COLO829 (cell line): Measurements from ENCODE around the gene CSF1R.

Experiments
- DNase-seq: peaks from one replicate; pipeline ENCODE4 v3.0.0; 2012; ENCODE audit warnings: low spot score

The CSF1R gene

DNA sequence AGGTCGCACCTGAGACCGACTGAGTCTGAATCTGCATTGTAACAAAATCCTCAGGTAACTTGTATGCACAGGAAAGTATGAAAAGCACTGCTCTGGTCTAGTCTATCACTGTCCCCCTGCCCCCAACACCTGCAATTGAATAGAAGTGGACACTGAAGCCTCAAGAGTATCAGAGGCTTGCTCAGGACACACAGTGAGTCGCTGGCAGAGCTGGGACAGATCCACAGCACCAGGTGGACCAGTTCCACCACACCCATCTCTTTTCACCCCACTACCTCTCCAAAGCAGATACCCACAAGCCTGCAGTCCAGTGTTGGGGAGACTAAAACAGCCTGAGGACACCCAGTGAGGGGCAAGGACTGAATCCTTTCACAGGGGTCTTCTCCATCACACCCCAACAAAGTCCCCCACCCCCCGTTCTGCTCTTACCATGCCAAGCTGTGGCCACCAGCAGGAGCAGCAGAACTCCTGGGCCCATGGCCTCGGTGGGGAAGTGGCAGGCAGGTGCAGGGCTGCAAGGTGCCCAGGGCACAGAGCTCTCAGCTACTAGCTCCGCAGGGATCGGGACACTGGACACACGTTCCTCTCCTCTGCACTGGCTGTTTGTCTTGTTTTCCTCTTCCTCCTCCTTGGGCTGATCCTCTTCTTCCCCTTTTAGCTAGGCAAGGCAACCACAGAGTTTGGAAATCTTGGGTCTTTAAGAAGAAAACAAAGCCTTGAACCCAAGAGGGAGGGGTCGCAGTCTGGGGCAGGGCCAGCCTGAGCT, at the start of gene CSF1R:
Gene CSF1R (minus strand): TSS at position 605 of the 766 bp plus-strand sequence. CDS start 127 bp downstream, at position 478.
- no peak for DNase-seq

DNA sequence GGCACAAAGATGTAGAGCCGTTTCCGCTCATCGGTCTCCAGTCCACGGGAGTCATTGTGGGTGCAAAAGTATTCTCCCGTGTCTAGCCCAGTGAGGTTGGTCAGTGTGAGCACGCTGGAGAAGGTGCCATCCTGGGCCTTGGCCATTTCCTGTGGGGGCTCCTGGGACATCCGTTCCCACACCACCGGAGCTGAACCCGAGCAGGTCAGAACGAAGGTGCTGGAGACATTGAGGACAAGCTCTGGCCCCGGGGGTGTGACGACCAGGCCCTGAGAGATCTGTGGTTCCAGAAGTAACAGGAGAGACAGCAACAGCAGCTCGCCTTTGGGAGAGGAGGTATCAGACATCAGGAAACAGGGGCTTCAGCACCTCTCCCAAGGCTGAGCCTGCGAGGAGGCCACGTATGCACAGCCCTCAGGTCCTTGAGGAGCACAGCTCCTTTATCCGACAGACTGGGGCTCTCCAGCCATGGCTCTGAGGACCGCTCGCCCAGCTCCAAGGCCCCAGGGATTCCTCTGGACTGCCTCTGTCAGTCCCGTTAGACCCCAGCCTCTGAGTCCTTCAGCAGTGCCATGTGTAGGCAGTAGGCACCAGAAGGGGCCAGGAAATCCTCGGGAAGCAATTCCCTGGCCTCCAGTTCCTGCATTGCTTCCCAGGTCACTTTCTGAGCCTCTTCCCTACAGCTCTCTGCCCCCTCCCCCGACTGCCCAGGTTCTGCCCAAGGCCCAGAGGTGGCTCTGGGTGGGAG, 49.4 kb upstream of the CSF1R start:
- DNase-seq, result no peak

DNA sequence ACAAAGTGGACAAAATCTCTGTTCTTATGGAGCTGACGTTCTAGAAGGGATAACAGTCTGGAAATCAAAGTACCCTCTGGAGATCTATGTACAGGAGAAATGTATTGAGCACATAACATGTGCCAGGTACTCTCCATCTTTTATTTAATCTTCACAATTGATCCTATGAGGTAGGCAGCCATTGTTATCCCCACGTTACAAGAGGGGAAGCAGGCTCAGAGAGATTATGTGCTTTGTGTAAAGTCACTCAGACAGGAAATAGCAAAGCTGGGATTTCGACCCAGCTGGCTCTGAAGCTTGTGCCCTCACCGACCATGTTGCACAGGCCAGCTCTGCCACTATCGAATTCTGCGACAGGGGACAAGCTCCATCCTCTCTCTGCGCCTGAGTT, 47.8 kb upstream of the CSF1R start:
- no peak for DNase-seq

DNA sequence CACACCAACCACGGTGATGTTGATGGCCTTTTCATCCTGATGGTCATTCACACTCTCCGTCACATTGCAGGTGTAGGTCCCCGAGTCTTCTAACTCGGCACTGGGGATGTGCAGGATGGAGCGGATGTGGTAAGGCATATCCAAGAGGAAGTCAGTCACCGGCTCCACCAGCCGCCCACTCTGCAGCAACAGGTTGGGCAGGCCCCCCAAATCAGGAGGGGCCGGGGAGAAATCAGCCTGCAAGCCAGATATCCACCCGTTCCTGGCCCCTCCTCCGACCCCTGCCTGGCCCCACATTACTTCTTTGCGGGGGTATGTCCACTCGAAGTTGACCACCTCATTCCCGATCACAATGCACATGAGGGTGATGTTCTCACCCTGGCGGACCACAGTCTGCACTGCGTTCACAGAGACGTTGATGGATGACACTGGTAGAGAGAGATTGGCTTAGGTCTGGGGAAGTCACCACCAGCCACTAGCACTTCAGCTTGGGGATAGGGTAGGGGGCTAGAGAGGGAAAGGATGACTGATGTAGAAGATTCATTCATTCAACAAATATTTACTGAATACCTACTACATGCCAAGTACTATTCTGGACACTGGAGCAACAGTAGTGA, 47.3 kb upstream of the CSF1R start:
- DNase-seq, result no peak

DNA sequence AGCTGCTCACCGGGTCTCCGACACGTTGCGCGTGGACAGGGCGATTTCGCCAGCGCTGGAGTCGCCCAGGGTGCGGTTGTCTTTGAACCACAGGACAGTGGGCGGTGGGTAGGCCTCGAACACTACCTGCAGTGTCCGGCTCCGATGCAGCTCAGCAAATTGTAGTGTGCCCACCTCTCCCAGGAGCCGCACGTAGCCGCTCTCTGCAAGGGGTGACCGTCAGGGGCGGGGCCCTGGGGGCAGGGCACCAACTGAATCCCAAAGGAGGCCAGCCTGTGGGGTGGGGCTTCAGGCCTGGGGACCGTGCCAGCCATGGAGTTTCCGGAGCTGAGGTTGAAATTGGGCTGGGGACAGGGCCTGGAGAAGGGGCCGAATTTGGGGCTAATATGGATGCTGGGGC, 46.4 kb upstream of the CSF1R start:
- DNase-seq, result no peak

DNA sequence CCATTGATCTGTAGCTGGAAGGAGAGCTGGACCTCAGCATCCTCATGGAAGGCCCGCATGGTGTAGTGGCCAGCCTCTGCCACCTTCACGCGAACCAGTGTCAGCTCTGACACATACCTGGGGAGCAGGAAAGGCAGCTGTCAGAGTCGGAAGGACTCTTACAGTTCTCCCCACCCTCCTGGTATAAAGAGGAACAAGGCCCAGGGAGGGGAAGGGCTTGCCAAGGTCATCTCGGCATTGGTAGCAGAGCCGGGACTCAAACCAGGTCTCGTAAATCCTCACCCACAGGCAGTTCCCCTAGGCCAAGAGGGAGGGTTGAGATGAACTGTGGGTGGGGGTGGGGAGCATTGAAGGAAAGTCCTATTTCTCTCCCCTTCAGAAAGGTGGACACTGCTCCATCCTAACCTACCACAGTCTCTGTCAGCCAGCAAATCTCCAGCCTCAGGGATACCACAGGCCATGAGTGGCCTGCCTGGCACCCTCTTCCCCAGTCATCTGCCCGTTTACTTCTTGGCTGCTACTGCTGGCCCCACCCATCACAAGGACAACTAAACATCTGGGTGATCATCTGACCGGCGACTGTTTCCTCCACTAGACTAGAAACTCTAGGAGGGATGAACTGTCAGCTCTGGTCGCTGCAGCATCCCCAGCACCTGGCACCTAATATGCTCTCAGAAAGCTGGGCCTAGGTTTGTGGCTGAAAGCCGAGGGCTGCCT, 45.8 kb upstream of the CSF1R start:
- DNase-seq, result no peak

DNA sequence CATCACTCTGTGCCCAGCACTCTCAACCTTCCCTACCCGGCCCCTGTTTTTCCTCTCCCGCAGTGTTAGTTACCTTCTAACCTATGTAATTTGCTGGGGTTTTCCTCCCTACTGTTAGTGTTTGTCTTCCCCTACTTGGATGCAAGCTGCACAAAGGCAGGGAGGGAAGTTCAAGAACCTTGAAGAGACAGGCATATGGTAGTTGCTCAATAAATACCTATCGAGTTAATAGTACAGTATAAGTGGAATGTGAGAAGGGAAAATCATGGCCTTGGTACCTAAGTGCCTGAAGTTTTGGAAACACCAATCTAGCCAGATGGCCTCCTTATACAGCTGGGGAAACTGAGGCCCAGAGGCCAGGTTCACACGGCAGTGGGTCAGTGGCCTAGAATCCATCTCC, 45.1 kb upstream of the CSF1R start:
- DNase-seq, result no peak

DNA sequence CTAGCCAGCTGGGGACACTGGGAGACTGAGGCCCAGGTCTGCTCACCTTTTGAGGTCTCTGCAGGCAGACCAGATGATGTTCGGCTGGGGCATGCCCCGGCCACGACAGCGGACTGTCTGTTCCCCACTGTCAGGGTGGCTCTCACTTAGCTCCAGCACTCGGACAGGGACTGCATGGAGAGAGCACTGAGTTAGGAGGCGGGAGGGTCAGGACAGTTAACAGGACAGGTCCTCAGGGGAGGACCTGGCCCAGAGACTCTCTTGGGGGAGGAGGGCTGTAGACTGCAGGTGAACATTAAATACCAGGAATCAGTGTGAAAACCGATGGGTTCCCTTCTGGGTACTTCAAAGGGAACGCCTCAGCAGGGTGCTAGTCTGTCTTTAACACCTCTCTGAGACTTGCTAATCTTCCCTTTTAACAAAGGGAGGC, 44.2 kb upstream of the CSF1R start:
- DNase-seq, result no peak

DNA sequence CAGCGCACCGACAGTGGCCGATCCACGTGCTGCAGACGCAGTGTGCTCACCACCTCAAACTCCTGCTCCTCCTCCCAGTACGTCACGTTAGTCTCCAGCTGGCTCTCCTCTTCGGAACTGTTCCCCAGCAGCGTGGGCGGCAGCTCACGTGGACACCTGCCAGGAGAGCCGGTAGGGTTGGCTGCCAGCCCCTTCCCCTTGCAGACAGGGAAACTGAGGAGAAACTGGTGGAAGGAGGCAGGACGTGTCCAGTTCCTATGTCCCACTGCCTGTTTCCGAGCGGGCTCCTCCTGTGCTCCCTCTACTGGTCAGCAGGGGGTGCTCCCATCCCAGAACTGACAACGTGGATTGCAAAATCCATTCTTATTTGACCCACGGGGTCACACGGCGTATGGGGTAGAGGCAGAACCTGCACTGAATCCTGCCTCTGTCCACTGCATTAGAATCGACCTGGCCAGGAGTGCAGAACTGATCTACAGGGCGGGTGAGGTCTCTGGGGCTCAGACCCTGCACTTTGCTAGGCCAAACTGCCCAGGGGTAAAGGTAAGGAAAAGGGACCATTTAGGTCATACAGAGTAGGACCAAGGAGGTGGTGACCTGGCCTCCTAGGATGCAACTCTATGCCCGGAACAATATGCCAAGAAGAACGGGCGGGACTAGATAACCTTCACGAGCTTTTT, 43.6 kb upstream of the CSF1R start:
- peak; percentile 70 for DNase-seq

DNA sequence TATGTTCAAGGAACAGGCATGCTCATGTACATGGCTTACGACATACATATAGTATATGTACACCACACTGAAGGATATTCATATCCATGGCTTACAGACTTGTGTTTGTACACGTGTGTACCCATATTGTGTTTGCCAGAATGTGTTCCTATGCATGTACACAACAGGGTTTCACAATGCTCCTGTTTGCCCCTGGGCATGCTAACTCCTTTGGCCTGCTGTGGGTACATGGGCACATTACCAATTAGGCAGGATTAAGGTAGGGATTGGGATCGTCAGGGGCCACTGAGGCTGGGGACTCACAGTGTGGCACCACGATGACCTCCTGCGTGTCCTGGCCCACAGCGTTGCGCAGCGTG, 43.1 kb upstream of the CSF1R start:
- no peak for DNase-seq

DNA sequence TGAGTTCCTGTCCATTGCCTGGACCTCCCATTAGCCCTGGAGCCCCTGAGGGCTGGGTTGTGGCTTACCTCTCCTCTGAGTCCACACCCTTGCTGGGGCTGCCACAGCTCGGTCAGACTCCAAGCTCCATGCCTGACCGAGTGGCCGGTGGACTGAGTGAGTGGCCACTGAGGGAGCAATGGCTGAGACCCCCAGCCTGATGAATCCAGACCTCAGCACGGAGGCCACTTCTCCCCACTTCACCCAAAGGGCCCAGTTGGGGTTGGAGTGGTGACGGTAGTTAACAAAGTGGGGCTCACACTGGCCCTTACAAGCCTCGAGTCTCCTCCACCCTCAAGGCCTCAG, 40.5 kb upstream of the CSF1R start:
- DNase-seq, result no peak

DNA sequence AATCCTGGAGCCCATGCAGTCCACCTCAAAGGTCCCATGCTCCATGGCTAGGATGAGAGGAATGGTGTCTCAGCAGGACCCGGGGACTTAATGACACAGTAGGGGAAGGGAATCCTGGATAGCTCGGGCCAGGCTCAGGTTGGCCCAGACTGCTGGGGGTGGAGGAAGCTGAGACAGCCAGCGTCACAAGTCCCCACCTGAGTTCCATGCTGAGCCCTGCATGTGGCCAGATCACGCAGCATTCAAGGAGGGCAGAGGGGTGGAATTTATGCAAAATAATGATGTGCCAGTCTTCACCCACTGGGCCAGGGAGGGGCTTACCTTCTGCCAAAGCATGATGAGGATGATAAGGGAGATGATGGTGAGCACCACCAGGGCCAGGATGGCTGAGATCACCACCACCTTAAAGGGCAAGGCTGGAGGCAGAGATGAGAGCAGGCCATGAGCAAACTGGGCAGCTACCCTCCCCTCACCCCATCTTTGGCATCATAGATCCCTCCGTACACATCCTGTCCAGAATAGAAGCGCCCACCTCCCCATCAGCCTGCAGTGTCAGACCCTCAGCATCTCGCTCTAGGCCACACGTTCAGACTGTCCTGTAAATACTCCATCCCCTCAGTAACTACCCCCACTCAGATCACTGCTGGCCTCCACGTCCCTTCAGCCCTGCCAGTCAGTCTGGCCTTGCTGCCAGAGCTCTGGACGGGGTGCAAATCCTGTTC, 40.0 kb upstream of the CSF1R start:
- no peak for DNase-seq

DNA sequence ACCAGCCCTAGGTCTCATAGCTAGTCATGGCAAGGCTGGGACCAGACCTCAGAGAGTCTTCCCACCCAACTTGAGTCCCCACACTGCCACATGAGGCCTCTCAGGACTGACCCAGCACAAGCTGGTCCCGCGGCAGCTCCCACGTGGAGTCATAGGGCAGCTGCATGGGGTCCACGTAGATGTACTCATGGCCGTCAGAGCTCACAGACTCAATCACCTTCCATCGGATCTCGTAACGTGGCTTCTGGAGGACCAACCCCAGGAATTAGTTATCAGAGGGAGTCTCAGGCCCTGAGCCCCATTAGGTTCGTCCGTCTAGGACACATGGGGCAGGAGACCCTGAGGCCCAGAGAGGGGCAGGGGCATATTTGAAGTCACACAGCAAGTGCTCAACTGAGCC, 39.0 kb upstream of the CSF1R start:
- DNase-seq, result no peak

DNA sequence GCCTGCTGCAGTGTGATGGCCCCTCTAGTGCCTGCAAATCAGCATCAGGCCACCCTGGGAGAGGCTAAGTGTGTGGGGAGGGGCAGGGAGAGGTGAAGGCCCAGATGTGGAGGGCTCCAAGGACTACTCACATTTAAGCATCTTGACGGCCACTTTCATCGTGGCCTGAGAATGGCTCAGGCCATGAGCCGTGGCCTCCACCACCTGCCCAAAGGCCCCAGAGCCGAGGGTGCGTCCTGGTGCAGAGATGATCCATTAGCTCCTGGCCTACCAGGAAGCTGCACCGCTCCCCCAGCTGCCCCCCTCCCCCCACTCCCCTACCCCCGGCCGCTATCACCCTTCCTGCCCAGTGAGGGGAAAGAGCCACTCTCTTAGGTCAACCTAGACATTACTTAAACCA, 38.2 kb upstream of the CSF1R start:
- no peak for DNase-seq

DNA sequence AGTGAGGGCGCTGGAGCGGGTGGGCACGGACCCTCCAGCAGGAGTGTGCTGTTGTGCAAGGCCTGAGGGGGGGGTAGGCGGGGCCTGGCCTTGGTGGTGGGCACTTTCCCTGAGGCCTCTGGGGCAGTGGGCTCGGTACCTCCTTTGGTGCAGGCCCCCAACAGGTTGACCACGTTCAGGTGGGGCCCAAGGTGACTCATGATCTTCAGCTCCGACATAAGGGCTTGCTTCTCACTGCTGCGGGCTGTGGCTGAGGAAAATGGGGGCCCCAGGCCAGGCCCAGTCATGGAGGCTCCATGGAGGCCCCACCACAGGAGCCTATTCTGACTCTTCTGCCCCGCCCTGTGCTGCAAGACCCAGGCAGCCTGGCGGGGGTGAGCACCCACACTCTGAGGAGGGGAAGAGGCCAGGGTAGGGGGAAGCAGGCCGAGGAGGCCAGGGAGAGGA, 37.8 kb upstream of the CSF1R start:
- DNase-seq, result no peak

DNA sequence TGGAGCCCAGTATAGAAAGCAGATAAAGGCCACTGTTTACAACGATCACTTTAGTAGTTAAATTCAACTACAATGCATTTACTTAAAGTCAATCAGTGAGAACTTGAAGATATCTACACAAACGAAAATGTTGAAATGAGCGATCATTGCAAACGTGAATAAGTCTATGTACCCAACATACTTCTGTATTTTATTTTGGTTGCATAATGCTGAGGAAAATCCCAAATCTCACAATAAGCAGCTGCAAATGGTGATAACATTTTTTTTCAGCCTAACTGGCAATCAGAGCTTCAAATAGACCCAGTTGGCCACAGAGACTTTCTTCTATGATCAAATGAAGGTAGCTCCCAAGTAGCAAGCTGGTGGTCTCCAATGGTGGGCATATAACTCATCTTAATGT, 37.2 kb upstream of the CSF1R start:
- DNase-seq, result no peak

DNA sequence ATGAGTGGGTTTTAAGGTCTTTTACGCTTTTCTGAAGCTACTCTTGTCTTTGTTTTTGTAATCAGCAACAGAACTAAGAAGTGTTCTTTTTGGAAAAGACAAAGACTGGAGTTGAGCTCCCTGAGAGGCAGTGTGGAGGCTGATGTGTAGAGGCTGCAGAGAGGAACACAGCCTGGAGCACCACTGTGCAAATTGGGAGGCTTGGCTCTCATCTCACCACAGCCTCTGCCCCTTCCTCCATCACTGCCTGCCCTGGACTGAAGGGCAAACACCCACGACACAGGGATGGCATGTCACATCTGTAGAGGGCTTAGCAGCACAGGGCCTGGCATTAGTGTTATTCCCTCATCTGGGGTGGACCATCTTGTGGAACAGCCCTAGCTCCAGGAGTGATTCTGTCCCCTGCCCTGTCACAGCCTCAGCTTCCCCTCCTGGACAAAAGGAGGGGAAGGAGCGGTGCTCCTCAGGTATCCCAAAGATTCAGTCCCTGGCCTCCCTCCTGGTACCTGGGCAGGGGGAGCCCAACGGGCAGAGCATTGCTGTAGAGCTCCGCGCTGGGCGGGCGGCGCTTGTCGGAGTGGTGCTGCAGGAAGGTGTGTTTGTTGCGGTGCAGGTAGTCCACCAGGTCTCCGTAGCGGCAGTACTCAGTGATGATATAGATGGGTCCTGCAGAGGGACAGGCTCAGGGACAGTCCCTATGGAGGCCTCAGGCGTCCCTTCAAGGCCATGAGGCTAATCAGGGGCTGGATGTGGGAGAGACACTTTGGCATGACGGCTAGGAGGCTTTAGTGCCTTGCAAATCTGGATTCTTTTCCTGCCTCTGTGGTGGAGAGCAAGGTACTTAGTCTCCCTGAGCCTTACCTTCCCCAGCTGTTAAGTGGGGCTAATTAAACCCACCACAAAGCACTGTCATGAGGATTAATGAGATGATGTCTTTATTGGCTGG, 36.5 kb upstream of the CSF1R start:
- DNase-seq, result no peak

DNA sequence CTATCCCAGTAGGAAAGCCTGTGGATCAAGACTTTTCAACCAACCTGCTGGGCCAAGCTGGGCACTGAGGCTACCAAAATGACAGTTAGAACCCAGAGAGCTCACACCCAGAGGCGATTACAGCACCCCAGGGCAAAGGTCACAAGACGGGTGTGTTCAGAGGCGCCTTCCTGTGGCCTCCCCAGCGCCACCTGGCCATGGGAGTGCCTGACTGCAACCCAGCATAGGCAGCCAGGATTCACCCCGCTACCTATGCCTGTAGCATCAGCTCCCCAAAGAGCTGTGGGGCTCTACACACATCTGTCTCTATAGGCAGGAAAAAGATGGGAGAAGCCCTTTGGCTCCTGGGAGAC, 35.8 kb upstream of the CSF1R start:
- DNase-seq, result no peak

DNA sequence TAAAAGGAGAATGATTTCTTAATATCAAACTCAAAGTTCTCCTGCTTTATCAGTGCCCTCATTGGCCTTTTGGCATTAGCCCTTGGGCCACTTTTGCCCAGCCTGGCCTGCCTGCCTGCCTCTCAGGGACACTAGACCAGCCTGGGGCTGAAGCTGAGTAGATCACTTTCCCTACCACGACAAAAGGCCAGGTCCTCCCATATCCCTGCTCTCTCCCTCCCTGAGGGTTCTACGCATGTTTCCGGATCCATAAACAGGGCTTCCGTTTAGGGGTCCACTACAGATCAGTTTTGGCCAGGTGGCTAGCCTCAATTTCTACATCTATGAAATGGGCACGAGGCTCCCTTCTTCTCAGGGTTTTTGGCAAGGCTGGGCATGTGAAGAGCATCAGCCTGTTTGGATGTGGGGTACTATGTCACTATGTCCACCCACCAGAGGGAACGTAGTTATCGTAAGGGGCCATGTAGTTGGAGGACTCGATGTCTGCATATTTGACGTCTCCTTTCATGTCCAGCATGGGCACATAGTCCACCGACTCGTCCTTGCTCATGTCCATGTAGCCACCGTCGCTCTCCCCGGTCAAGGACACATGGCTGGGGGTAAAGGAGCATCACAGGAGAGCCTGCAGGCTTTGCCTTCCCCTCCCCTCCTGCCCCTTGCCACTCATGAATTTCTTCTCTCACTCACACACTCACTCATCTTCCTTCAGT, 35.2 kb upstream of the CSF1R start:
- no peak for DNase-seq
